ENCODE results near the gene MCM9. TPM values are rescaled to one million over a fixed set of nuclear protein-coding genes. Genes with fewer than 3 reads are reported as not detected.
"Not testable (repeated sequence)": the region's sequence is repeated elsewhere in the genome, so short reads cannot be mapped to it uniquely, and the experiment has no call there.

MCM9 gene
- total and polyA plus RNA-seq, 11 donors, result 2.1 to 8.5 (median 4.8) TPM

GRCh38 chr6:118872318-118872717 is 62.6 kb downstream of the MCM9 start:
- peaks cover 0 to 11% (median 0%) of the 10 kb centered on the region in 12 donors for H3K4me1 ChIP-seq
- H3K36me3 ChIP-seq, result no peaks in the 10 kb centered on the region
- no peaks in the 10 kb centered on the region for H3K27me3 ChIP-seq
- no peak overlapping the region for H3K27ac ChIP-seq
- peaks cover 0 to 13% (median 0%) of the 10 kb centered on the region in 12 donors for H3K9me3 ChIP-seq
- H3K4me3 ChIP-seq, result no peak overlapping the region
- intact Hi-C loops (cut with DNase I), result no loop called here
- ATAC-seq (no peak), DNase-seq (no peak)
- no peak for TF ChIP-seq POLR2A (IDR thresholded peaks at IDR 0.05)
- TF ChIP-seq CTCF (IDR thresholded peaks at IDR 0.05), result no peak

- 82 to 90% (median 86%) methylated on average over 5 of the region's 5 CpGs for WGBS, 4 donors
- no peak for TF ChIP-seq CTCF (IDR thresholded peaks at IDR 0.05)
- no peak for TF ChIP-seq POLR2A (IDR thresholded peaks at IDR 0.05)
- Histone ChIP-seq H3K27me3 (no peaks in the 10 kb centered on the region), H3K4me1 (peaks cover 0 to 11% (median 0%) of the 10 kb centered on the region in 12 donors), H3K9me3 (peaks cover 0 to 23% (median 0%) of the 10 kb centered on the region in 12 donors), H3K4me3 (no peak overlapping the region), H3K27ac (no peak overlapping the region), H3K36me3 (no peaks in the 10 kb centered on the region)
- DNase-seq (no peak), ATAC-seq (no peak)
- intact Hi-C loops (cut with DNase I), result no loop called here
Observed at GRCh38 chr6:118871331-118871730, 63.6 kb downstream of the MCM9 start.

- TF ChIP-seq POLR2A (IDR thresholded peaks at IDR 0.05) (no peak), CTCF (IDR thresholded peaks at IDR 0.05) (no peak)
- WGBS, 4 donors, result 73 to 100% (median 98%) methylated on average over 2 of the region's 2 CpGs
- ATAC-seq (no peak), DNase-seq (no peak)
- H3K36me3 ChIP-seq, result no peaks in the 10 kb centered on the region
- H3K4me3 ChIP-seq, result no peak overlapping the region
- H3K4me1 ChIP-seq, result peaks cover 0 to 14% (median 2%) of the 10 kb centered on the region in 12 donors
- intact Hi-C loops (cut with DNase I), result loop anchor here in 1 of 10 donors (1.0 kb wide), 1 partner anchor 10 kb away; no protein-coding TSS in a partner anchor
- H3K27me3 ChIP-seq, result no peaks in the 10 kb centered on the region
- H3K9me3 ChIP-seq, result peaks cover 0 to 27% (median 0%) of the 10 kb centered on the region in 12 donors
- H3K27ac ChIP-seq, result no peak overlapping the region
Observed at GRCh38 chr6:118869894-118870589, 64.9 kb downstream of the MCM9 start.

- intact Hi-C loops (cut with DNase I), result no loop called here
- no peak overlapping the region for H3K4me3 ChIP-seq
- peaks cover 0 to 21% (median 8%) of the 10 kb centered on the region in 12 donors for H3K4me1 ChIP-seq
- H3K9me3 ChIP-seq, result peaks cover 0 to 27% (median 0%) of the 10 kb centered on the region in 12 donors
- no peaks in the 10 kb centered on the region for H3K27me3 ChIP-seq
- H3K36me3 ChIP-seq, result no peaks in the 10 kb centered on the region
- WGBS, 4 donors, result 96 to 97% (median 96%) methylated on average over 2 of the region's 2 CpGs
- no peak overlapping the region for H3K27ac ChIP-seq
- ATAC-seq (no peak), DNase-seq (no peak)
- TF ChIP-seq CTCF (IDR thresholded peaks at IDR 0.05), result no peak
Observed at GRCh38 chr6:118869350-118869749, 65.6 kb downstream of the MCM9 start.

GRCh38 chr6:118868901-118869300 is 66.1 kb downstream of the MCM9 start:
- ATAC-seq; H3K27ac ChIP-seq; intact Hi-C loops (cut with DNase I); DNase-seq; H3K36me3 ChIP-seq; H3K27me3 ChIP-seq; H3K4me3 ChIP-seq: not testable (repeated sequence)
- peaks cover 0 to 27% (median 0%) of the 10 kb centered on the region in 12 donors for H3K9me3 ChIP-seq
- WGBS, 4 donors, result 88 to 97% (median 96%) methylated on average over 2 of the region's 2 CpGs
- H3K4me1 ChIP-seq, result peaks cover 0 to 25% (median 10%) of the 10 kb centered on the region in 12 donors

Data from heart left ventricle (tissue), 16 donors.